ENCODE results near the gene ASB18. TPM values are rescaled to one million over a fixed set of nuclear protein-coding genes. Genes with fewer than 3 reads are reported as not detected.

The ASB18 gene
- total RNA-seq, 1 experiment from 2014 or later = not detected

DNA sequence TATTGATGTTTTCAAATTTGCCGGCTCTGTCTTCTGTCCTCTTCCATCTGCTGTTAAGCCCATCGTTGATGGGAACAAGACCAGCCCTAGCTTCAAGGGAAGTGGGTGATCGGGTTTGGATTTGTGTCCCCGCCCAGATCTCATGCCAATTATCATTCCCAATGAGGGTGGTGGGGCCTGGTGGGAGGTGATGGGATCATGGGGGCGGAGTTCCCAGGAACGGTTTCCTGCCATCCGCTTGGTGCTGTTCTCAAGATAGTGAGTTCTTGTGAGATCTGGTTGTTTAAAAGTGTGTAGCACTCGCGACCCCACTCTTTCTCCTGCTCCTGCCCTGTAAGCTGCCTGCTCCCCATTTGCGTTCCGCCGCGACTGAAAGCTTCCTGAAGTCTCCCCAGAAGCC lies 9.5 kb downstream of the ASB18 start:
- no peaks in the 10 kb centered on the region for H3K36me3 ChIP-seq (ENCODE audit: control insufficient read depth, insufficient read depth, low read length)
- intact Hi-C loops (cut with micrococcal nuclease; ENCODE audit: unreplicated experiment) (no loop called here), in situ Hi-C loops (cut with HindIII; ENCODE audit: low pct_unique_long_range_greater_than_20kb, low sequenced_read_pairs) (no loop called here)
- ChIA-PET CTCF (no interaction called here), POLR2A (no interaction called here)
- TF ChIP-seq POLR2AphosphoS5 (IDR thresholded peaks at IDR 0.05; ENCODE audit: low read depth, low read length) (no peak), TCF7L2 (IDR thresholded peaks at IDR 0.05; ENCODE audit: low read depth, low read length) (no peak), SIN3A (IDR thresholded peaks at IDR 0.05; ENCODE audit: borderline replicate concordance, insufficient read depth, low read depth, low read length) (no peak)
- TF ChIP-seq, protein P1, sequence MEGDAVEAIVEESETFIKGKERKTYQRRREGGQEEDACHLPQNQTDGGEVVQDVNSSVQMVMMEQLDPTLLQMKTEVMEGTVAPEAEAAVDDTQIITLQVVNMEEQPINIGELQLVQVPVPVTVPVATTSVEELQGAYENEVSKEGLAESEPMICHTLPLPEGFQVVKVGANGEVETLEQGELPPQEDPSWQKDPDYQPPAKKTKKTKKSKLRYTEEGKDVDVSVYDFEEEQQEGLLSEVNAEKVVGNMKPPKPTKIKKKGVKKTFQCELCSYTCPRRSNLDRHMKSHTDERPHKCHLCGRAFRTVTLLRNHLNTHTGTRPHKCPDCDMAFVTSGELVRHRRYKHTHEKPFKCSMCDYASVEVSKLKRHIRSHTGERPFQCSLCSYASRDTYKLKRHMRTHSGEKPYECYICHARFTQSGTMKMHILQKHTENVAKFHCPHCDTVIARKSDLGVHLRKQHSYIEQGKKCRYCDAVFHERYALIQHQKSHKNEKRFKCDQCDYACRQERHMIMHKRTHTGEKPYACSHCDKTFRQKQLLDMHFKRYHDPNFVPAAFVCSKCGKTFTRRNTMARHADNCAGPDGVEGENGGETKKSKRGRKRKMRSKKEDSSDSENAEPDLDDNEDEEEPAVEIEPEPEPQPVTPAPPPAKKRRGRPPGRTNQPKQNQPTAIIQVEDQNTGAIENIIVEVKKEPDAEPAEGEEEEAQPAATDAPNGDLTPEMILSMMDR (IDR thresholded peaks at IDR 0.05) = no peak
- TF ChIP-seq, protein P2, sequence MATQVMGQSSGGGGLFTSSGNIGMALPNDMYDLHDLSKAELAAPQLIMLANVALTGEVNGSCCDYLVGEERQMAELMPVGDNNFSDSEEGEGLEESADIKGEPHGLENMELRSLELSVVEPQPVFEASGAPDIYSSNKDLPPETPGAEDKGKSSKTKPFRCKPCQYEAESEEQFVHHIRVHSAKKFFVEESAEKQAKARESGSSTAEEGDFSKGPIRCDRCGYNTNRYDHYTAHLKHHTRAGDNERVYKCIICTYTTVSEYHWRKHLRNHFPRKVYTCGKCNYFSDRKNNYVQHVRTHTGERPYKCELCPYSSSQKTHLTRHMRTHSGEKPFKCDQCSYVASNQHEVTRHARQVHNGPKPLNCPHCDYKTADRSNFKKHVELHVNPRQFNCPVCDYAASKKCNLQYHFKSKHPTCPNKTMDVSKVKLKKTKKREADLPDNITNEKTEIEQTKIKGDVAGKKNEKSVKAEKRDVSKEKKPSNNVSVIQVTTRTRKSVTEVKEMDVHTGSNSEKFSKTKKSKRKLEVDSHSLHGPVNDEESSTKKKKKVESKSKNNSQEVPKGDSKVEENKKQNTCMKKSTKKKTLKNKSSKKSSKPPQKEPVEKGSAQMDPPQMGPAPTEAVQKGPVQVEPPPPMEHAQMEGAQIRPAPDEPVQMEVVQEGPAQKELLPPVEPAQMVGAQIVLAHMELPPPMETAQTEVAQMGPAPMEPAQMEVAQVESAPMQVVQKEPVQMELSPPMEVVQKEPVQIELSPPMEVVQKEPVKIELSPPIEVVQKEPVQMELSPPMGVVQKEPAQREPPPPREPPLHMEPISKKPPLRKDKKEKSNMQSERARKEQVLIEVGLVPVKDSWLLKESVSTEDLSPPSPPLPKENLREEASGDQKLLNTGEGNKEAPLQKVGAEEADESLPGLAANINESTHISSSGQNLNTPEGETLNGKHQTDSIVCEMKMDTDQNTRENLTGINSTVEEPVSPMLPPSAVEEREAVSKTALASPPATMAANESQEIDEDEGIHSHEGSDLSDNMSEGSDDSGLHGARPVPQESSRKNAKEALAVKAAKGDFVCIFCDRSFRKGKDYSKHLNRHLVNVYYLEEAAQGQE (IDR thresholded peaks at IDR 0.05; ENCODE audit: insufficient read depth in 1 of 2, low read depth in 2 of 2, low read length in 1 of 2) = no peak
- H3K9me3 ChIP-seq (ENCODE audit: control insufficient read depth, insufficient read depth, low read depth, low read length) = no peaks in the 10 kb centered on the region
- H3K27me3 ChIP-seq (ENCODE audit: control insufficient read depth, insufficient read depth, low read length) = no peaks in the 10 kb centered on the region
- ATAC-seq = no peak
- H3K4me3 ChIP-seq (ENCODE audit: low read depth in 2 of 2, low read length in 2 of 2) = no peak overlapping the region
- H3K4me1 ChIP-seq (ENCODE audit: control insufficient read depth, insufficient read depth, low read length) = no peaks in the 10 kb centered on the region
- DNase-seq (ENCODE audit: low read depth, low spot score) = no peak
- no peak overlapping the region for H3K27ac ChIP-seq (ENCODE audit: low read length)
- BruUV-seq (replicated peaks) = no TSS peak

DNA sequence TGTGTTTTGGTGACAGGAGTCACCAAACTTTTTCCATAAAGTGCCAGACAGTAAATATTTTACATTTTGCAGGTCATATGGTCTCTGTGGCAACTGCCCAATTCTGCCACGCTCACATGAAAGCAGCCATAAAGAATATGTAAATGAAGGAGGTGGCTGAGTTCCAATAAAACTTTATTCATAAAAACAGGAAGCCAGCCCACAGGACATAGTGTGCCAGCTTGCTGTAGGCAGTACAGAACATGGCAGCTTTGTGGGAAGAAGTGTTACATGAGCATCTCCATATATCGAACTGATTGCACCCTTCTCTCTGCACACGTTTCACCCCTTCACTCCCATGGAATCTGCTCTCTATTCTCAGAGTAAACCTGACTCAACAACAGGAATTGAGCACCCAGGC lies 10.2 kb downstream of the ASB18 start:
- H3K27me3 ChIP-seq (ENCODE audit: control insufficient read depth, insufficient read depth, low read length) = no peaks in the 10 kb centered on the region
- H3K4me1 ChIP-seq (ENCODE audit: control insufficient read depth, insufficient read depth, low read length) = no peaks in the 10 kb centered on the region
- no peak for ATAC-seq
- intact Hi-C loops (cut with micrococcal nuclease; ENCODE audit: unreplicated experiment) (no loop called here), in situ Hi-C loops (cut with HindIII; ENCODE audit: low pct_unique_long_range_greater_than_20kb, low sequenced_read_pairs) (no loop called here)
- ChIA-PET CTCF (no interaction called here), POLR2A (no interaction called here)
- H3K27ac ChIP-seq (ENCODE audit: low read length) = no peak overlapping the region
- no peak overlapping the region for H3K4me3 ChIP-seq (ENCODE audit: low read depth in 2 of 2, low read length in 2 of 2)
- H3K9me3 ChIP-seq (ENCODE audit: control insufficient read depth, insufficient read depth, low read depth, low read length) = no peaks in the 10 kb centered on the region
- H3K36me3 ChIP-seq (ENCODE audit: control insufficient read depth, insufficient read depth, low read length) = no peaks in the 10 kb centered on the region
- DNase-seq (ENCODE audit: low read depth, low spot score) = no peak
- no TSS peak for BruUV-seq (replicated peaks)
- TF ChIP-seq TCF7L2 (IDR thresholded peaks at IDR 0.05; ENCODE audit: low read depth, low read length) (no peak), POLR2AphosphoS5 (IDR thresholded peaks at IDR 0.05; ENCODE audit: low read depth, low read length) (no peak), SIN3A (IDR thresholded peaks at IDR 0.05; ENCODE audit: borderline replicate concordance, insufficient read depth, low read depth, low read length) (no peak)
- TF ChIP-seq, protein P2 (IDR thresholded peaks at IDR 0.05; ENCODE audit: insufficient read depth in 1 of 2, low read depth in 2 of 2, low read length in 1 of 2) = no peak
- TF ChIP-seq, protein P1 (IDR thresholded peaks at IDR 0.05) = no peak

Data from Panc1 (cell line).